Measurements from ENCODE around the gene HECTD1. TPM values are rescaled to one million over a fixed set of nuclear protein-coding genes. Genes with fewer than 3 reads are reported as not detected.

Gene HECTD1
- total and polyA plus RNA-seq, 9 of the 15 experiments (the other 6 are each of a cell fraction or from before 2014, with no cell fraction given) = 27.9 to 111 (median 78.1) TPM

DNA sequence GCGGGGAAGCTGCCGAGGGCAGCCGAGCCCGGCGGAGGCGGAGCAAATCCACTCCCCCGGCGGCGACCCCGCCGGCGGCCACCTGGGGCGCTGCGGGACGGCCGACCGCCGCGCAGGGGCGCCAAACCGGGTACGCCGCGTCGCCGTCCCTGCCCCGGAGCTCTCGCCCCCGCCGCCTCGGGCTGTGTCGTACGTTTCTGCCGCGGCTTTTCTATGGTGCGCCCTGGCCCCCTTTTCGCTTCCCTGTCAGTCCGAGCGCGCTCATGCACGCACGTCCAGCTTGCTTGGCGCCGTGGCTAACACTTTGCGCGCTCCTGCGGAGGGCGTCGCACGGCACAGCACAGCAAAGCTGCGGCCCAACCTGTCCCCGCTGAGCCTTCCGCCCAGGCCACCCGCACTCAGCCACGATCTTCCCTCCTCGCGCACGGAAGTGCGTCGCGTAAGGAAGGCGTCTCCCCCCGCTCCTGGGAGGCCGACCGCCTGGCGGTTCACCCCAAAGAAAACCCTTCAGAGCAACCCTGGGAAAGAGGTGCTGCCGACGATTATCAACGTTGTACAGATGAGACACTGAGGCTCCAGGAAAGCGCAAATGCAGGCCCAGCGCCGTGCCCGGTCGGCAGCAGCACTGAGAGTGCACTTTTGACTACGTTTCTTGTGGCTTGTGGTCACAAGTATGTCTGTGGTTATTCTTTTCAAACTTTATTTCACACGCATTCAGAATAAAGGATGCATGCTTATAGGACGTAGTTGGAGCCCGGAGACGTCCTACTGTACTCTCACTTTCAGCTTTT, at the start of gene HECTD1 (continued):
- TF ChIP-seq LCOR (CRISPR knock-in tag; IDR thresholded peaks at IDR 0.05) = peak; percentile 56; the same call in 1 of the 2 replicates
- no peak for TF ChIP-seq GTF2E2 (tag; IDR thresholded peaks at IDR 0.05)
- no peak; the same call in none of the 2 replicates for TF ChIP-seq ESRRA (IDR thresholded peaks at IDR 0.05; ENCODE audit: borderline replicate concordance, low read depth)
- TF ChIP-seq MTA1 (IDR thresholded peaks at IDR 0.05; ENCODE audit: borderline replicate concordance) = peak; percentile 82
- TF ChIP-seq, protein P1, sequence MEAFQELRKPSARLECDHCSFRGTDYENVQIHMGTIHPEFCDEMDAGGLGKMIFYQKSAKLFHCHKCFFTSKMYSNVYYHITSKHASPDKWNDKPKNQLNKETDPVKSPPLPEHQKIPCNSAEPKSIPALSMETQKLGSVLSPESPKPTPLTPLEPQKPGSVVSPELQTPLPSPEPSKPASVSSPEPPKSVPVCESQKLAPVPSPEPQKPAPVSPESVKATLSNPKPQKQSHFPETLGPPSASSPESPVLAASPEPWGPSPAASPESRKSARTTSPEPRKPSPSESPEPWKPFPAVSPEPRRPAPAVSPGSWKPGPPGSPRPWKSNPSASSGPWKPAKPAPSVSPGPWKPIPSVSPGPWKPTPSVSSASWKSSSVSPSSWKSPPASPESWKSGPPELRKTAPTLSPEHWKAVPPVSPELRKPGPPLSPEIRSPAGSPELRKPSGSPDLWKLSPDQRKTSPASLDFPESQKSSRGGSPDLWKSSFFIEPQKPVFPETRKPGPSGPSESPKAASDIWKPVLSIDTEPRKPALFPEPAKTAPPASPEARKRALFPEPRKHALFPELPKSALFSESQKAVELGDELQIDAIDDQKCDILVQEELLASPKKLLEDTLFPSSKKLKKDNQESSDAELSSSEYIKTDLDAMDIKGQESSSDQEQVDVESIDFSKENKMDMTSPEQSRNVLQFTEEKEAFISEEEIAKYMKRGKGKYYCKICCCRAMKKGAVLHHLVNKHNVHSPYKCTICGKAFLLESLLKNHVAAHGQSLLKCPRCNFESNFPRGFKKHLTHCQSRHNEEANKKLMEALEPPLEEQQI (IDR thresholded peaks at IDR 0.05) = no peak
- TF ChIP-seq, protein P2, sequence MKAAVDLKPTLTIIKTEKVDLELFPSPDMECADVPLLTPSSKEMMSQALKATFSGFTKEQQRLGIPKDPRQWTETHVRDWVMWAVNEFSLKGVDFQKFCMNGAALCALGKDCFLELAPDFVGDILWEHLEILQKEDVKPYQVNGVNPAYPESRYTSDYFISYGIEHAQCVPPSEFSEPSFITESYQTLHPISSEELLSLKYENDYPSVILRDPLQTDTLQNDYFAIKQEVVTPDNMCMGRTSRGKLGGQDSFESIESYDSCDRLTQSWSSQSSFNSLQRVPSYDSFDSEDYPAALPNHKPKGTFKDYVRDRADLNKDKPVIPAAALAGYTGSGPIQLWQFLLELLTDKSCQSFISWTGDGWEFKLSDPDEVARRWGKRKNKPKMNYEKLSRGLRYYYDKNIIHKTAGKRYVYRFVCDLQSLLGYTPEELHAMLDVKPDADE (conservative IDR thresholded peaks at IDR 0.05; ENCODE audit: control insufficient read depth, low read depth, low read length) = peak; percentile 79
- 0 out of 2 replicates have a peak, but pooled peaks have one; percentile 41 for TF ChIP-seq FOXK1 (CRISPR knock-in tag; IDR thresholded peaks at IDR 0.05; ENCODE audit: borderline replicate concordance)
- TF ChIP-seq TRIM28 (IDR thresholded peaks at IDR 0.05) = 0 out of 2 replicates have a peak, but pooled peaks have one; percentile 22
- 0 out of 2 replicates have a peak, but pooled peaks have one; percentile 40 for TF ChIP-seq KLF1 (tag; IDR thresholded peaks at IDR 0.05)
- peak; percentile 91 for TF ChIP-seq CREM (IDR thresholded peaks at IDR 0.05; ENCODE audit: low read depth)
- no peak for TF ChIP-seq ZBED1 (IDR thresholded peaks at IDR 0.05)
- no peak; the same call in 1 of the 2 replicates for TF ChIP-seq BACH1 (tag; IDR thresholded peaks at IDR 0.05)
- TF ChIP-seq ZNF766 (CRISPR knock-in tag; conservative IDR thresholded peaks at IDR 0.05) = peak; percentile 49; the same call in 1 of the 2 replicates
- TF ChIP-seq ZNF431 (CRISPR knock-in tag; IDR thresholded peaks at IDR 0.05) = no peak
- TF ChIP-seq ZC3H4 (CRISPR knock-in tag; IDR thresholded peaks at IDR 0.05; ENCODE audit: borderline replicate concordance) = peak; percentile 79; the same call in 1 of the 2 replicates
- TF ChIP-seq BRD9 (IDR thresholded peaks at IDR 0.05; ENCODE audit: low read depth, partially characterized antibody) = peak; percentile 61
- TF ChIP-seq DPF2 (IDR thresholded peaks at IDR 0.05) = 0 out of 2 replicates have a peak, but pooled peaks have one; percentile 21
- TF ChIP-seq L3MBTL2 (IDR thresholded peaks at IDR 0.05) = peak; percentile 91
- no peak for TF ChIP-seq PTRF (tag; IDR thresholded peaks at IDR 0.05)
- peak; percentile 85 for TF ChIP-seq CTBP1 (IDR thresholded peaks at IDR 0.05; ENCODE audit: borderline replicate concordance)

Measured in K562 (cell line).